HEK293 (cell line): ENCODE measurements around the gene BRWD1.

ENCODE experiments used
- CTCF ChIP-seq: fragments of 450-650 bp; formaldehyde crosslinking; IDR thresholded peaks from 2 replicates; pipeline ENCODE4 v1.5.1; 2016; ENCODE audit warnings: missing biosample characterization, missing genetic modification characterization
- FEZF1 ChIP-seq: fragments of 450-650 bp; formaldehyde crosslinking; IDR thresholded peaks from 2 replicates; pipeline ENCODE4 v1.5.1; 2016; ENCODE audit warnings: missing biosample characterization, missing genetic modification characterization
- KLF7 ChIP-seq: fragments of 450-650 bp; formaldehyde crosslinking; IDR thresholded peaks from 2 replicates; pipeline ENCODE4 v1.5.1; 2016; ENCODE audit warnings: missing biosample characterization, missing genetic modification characterization, borderline replicate concordance
- ZBTB1 ChIP-seq: fragments of 450-650 bp; formaldehyde crosslinking; IDR thresholded peaks from 2 replicates; pipeline ENCODE4 v1.5.1; 2016; ENCODE audit warnings: missing biosample characterization, missing genetic modification characterization
- ZBTB11 ChIP-seq: fragments of 450-650 bp; formaldehyde crosslinking; conservative IDR thresholded peaks from 2 replicates; pipeline ENCODE4 v1.5.1; 2016; ENCODE audit warnings: low read depth, missing biosample characterization, missing genetic modification characterization

GRCh38 chr21:39186676-39187075, 126.8 kb downstream of the BRWD1 start:
- TF ChIP-seq CTCF (tag by site-specific recombination) (no peak), FEZF1 (tag by site-specific recombination) (no peak), KLF7 (no peak), ZBTB1 (tag by site-specific recombination) (no peak), ZBTB11 (tag by site-specific recombination) (no peak)
